ENCODE data around the gene RBM47.
"Not testable (repeated sequence)": the region's sequence is repeated elsewhere in the genome, so short reads cannot be mapped to it uniquely, and the experiment has no call there.

RBM47 gene

GRCh38 chr4:40481977-40482376 is 147.7 kb downstream of the RBM47 start:
- DNase-seq, result no peak

- no peak for DNase-seq
These were observed 149.4 kb downstream of the RBM47 start for GRCh38 chr4:40480291-40480690.

- no peak for DNase-seq
These were observed 150.3 kb downstream of the RBM47 start for GRCh38 chr4:40479378-40479777.

GRCh38 chr4:40475609-40476008 is 154.1 kb downstream of the RBM47 start:
- DNase-seq, result no peak

GRCh38 chr4:40473578-40474388 is 155.9 kb downstream of the RBM47 start:
- DNase-seq, result no peak

- DNase-seq, result no peak
These were observed 157.7 kb downstream of the RBM47 start for GRCh38 chr4:40471923-40472322.

- no peak for DNase-seq
These were observed 162.9 kb downstream of the RBM47 start for GRCh38 chr4:40466789-40467188.

GRCh38 chr4:40462326-40462725 is 167.3 kb downstream of the RBM47 start:
- DNase-seq, result no peak

GRCh38 chr4:40461879-40462278 is 167.8 kb downstream of the RBM47 start:
- no peak for DNase-seq

- DNase-seq, result no peak
These were observed 168.6 kb downstream of the RBM47 start for GRCh38 chr4:40461062-40461461.

- no peak for DNase-seq
These were observed 171.0 kb downstream of the RBM47 start for GRCh38 chr4:40458683-40459082.

- no peak for DNase-seq
These were observed 171.6 kb downstream of the RBM47 start for GRCh38 chr4:40458109-40458508.

- DNase-seq, result no peak
These were observed 174.2 kb downstream of the RBM47 start for GRCh38 chr4:40455340-40455902.

GRCh38 chr4:40454816-40455215 is 174.8 kb downstream of the RBM47 start:
- DNase-seq, result no peak

- DNase-seq, result no peak
These were observed 175.8 kb downstream of the RBM47 start for GRCh38 chr4:40453912-40454311.

- DNase-seq, result no peak
These were observed 180.8 kb downstream of the RBM47 start for GRCh38 chr4:40448875-40449274.

GRCh38 chr4:40446839-40447238 is 182.8 kb downstream of the RBM47 start:
- no peak for DNase-seq

GRCh38 chr4:40446261-40446750 is 183.4 kb downstream of the RBM47 start:
- not testable (repeated sequence) for DNase-seq

- no peak for DNase-seq
These were observed 184.0 kb downstream of the RBM47 start for GRCh38 chr4:40445671-40446070.

GRCh38 chr4:40441430-40441829 is 188.2 kb downstream of the RBM47 start:
- no peak for DNase-seq

- no peak for DNase-seq
These were observed 190.1 kb downstream of the RBM47 start for GRCh38 chr4:40439519-40439918.

GRCh38 chr4:40438384-40439026 is 191.2 kb downstream of the RBM47 start:
- no peak for DNase-seq

- DNase-seq, result no peak
These were observed 191.8 kb downstream of the RBM47 start for GRCh38 chr4:40437741-40438383.
